Endodermal cell (in vitro differentiated cells): ENCODE data around the gene SIGLEC15. TPM values are rescaled to one million over a fixed set of nuclear protein-coding genes. Genes with fewer than 3 reads are reported as not detected.

Source experiments
- DNase-seq: peaks from one replicate; pipeline ENCODE4 v3.0.0-alpha.2; 2017
- H3K27ac ChIP-seq: 2 replicates; pipeline ENCODE4 v1.5.1; 2013; ENCODE audit warnings: mild to moderate bottlenecking, low read depth, low read length, moderate library complexity
- H3K27me3 ChIP-seq: 2 replicates; pipeline ENCODE4 v1.6.1; 2013; ENCODE audit warnings: mild to moderate bottlenecking, low read length, moderate library complexity; ENCODE audit not compliant: insufficient read depth, control insufficient read depth, poor library complexity, severe bottlenecking
- H3K36me3 ChIP-seq: 2 replicates; pipeline ENCODE4 v1.7.0; 2013; ENCODE audit warnings: mild to moderate bottlenecking, low read length, moderate library complexity; ENCODE audit not compliant: control insufficient read depth, insufficient read depth
- H3K4me1 ChIP-seq: one replicate; pipeline ENCODE4 v1.7.0; 2013; ENCODE audit warnings: low read length; ENCODE audit not compliant: control insufficient read depth, insufficient read depth
- H3K4me3 ChIP-seq: 2 replicates; pipeline ENCODE4 v1.5.1; 2013; ENCODE audit warnings: mild to moderate bottlenecking, low read length, moderate library complexity
- H3K9ac ChIP-seq: 2 replicates; pipeline ENCODE4 v1.6.1; 2013; ENCODE audit warnings: mild to moderate bottlenecking, low read length, moderate library complexity; ENCODE audit not compliant: poor library complexity, severe bottlenecking; ENCODE audit errors: extremely low read depth
- H3K9me3 ChIP-seq: 2 replicates; pipeline ENCODE4 v1.6.1; 2013; ENCODE audit warnings: mild to moderate bottlenecking, low read length, moderate library complexity; ENCODE audit not compliant: control insufficient read depth
- H3K27ac Mint-ChIP-seq: 2 replicates; pipeline ENCODE4 v1.8.0; 2020; ENCODE audit warnings: mixed read lengths
- H3K27me3 Mint-ChIP-seq: 2 replicates; pipeline ENCODE4 v1.8.0; 2021; ENCODE audit warnings: mild to moderate bottlenecking, mixed read lengths; ENCODE audit not compliant: insufficient read depth
- H3K36me3 Mint-ChIP-seq: 2 replicates; pipeline ENCODE4 v1.8.0; 2020; ENCODE audit warnings: low read depth, mixed read lengths
- H3K4me1 Mint-ChIP-seq: 2 replicates; pipeline ENCODE4 v1.8.0; 2020; ENCODE audit warnings: mixed read lengths
- H3K4me3 Mint-ChIP-seq: 2 replicates; pipeline ENCODE4 v1.8.0; 2020; ENCODE audit warnings: mild to moderate bottlenecking, moderate library complexity, mixed read lengths
- H3K9me3 Mint-ChIP-seq: 2 replicates; pipeline ENCODE4 v1.8.0; 2020; ENCODE audit warnings: mild to moderate bottlenecking, mixed read lengths
- WGBS, 2 experiments: methylation state at CpG; one replicate each; pipeline versions ENCODE4 v1.1.5 to v1.1.7; 2013; ENCODE audit warnings: missing lambda C conversion rate in 2 of 2, mixed read lengths in 1 of 2; ENCODE audit not compliant: insufficient coverage in 1 of 2, insufficient read length in 1 of 2; 5-methylcytosine and 5-hydroxymethylcytosine counted together
- total RNA-seq, 2 donors: library from RNA; stranded (reverse); fragmentation: NEBNext Ultra II Directional in 1 of 2; extraction: Animal tissue kit (Norgen Biotek cat#: 25700) in 1 of 2; gene quantifications; 2 replicates in 1 of 2; 3 replicates in 1 of 2; pipeline ENCODE4 v1.2.1, GENCODE V29; 2021
- TF ChIP-seq, protein P1 (sequence below): fragments of 200-600 bp; sonication (generic); conservative IDR thresholded peaks from 2 replicates; pipeline ENCODE4 v1.5.0; 2021; ENCODE audit warnings: antibody characterized with exemption, mild to moderate bottlenecking

The SIGLEC15 gene
- total RNA-seq, 2 donors from 2014 or later, result not detected

GRCh38 chr18:45841060-45841764 lies 15.7 kb downstream of the SIGLEC15 start:
- DNase-seq, result no peak
- 80 to 86% methylated on average over 13 to 17 of the region's 17 CpGs for WGBS, 2 experiments
- Mint-ChIP-seq H3K4me1 (peaks cover 9% of the 10 kb centered on the region), H3K9me3 (peaks cover 1% of the 10 kb centered on the region), H3K27ac (no peak overlapping the region), H3K27me3 (peaks cover 31% of the 10 kb centered on the region), H3K4me3 (no peak overlapping the region), H3K36me3 (no peaks in the 10 kb centered on the region)
- no peaks in the 10 kb centered on the region for H3K9me3 ChIP-seq
- H3K27me3 ChIP-seq, result peaks cover 26% of the 10 kb centered on the region
- no peaks in the 10 kb centered on the region for H3K36me3 ChIP-seq
- H3K4me3 ChIP-seq, result no peak overlapping the region
- H3K9ac ChIP-seq, result no peak overlapping the region
- no peak overlapping the region for H3K27ac ChIP-seq
- peaks cover 4% of the 10 kb centered on the region for H3K4me1 ChIP-seq
- TF ChIP-seq, protein P1, sequence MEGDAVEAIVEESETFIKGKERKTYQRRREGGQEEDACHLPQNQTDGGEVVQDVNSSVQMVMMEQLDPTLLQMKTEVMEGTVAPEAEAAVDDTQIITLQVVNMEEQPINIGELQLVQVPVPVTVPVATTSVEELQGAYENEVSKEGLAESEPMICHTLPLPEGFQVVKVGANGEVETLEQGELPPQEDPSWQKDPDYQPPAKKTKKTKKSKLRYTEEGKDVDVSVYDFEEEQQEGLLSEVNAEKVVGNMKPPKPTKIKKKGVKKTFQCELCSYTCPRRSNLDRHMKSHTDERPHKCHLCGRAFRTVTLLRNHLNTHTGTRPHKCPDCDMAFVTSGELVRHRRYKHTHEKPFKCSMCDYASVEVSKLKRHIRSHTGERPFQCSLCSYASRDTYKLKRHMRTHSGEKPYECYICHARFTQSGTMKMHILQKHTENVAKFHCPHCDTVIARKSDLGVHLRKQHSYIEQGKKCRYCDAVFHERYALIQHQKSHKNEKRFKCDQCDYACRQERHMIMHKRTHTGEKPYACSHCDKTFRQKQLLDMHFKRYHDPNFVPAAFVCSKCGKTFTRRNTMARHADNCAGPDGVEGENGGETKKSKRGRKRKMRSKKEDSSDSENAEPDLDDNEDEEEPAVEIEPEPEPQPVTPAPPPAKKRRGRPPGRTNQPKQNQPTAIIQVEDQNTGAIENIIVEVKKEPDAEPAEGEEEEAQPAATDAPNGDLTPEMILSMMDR, result no peak

DNA sequence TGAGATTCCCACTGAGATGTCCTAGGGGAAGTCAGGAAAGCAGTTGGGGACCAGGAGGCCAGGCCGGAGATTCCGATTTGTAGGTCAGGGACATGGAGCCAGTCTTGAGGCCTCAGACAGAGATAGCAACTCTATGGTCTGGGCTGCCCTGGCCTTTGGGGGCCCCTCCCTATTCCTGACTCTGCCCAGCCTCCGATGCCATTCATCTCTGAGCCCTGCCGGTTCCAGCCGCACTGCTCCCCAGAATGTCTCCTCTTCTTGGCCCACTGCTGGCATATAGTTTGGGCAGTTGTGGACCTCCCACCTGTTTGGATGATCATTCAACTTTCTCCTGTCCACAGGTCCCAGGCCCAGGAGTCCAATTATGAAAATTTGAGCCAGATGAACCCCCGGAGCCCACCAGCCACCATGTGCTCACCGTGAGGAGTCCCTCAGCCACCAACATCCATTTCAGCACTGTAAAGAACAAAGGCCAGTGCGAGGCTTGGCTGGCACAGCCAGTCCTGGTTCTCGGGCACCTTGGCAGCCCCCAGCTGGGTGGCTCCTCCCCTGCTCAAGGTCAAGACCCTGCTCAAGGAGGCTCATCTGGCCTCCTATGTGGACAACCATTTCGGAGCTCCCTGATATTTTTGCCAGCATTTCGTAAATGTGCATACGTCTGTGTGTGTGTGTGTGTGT lies 16.4 kb downstream of the SIGLEC15 start:
- H3K27me3 ChIP-seq, result peaks cover 19% of the 10 kb centered on the region
- Mint-ChIP-seq H3K27me3 (peaks cover 24% of the 10 kb centered on the region), H3K27ac (no peak overlapping the region), H3K4me1 (peaks cover 9% of the 10 kb centered on the region), H3K36me3 (no peaks in the 10 kb centered on the region), H3K9me3 (peaks cover 1% of the 10 kb centered on the region), H3K4me3 (no peak overlapping the region)
- TF ChIP-seq, protein P1, result no peak
- no peak overlapping the region for H3K4me3 ChIP-seq
- WGBS, 2 experiments, result 93 to 95% methylated on average over 9 to 12 of the region's 12 CpGs
- no peak for DNase-seq
- no peaks in the 10 kb centered on the region for H3K9me3 ChIP-seq
- no peak overlapping the region for H3K27ac ChIP-seq
- peaks cover 4% of the 10 kb centered on the region for H3K4me1 ChIP-seq
- no peaks in the 10 kb centered on the region for H3K36me3 ChIP-seq
- H3K9ac ChIP-seq, result no peak overlapping the region

DNA sequence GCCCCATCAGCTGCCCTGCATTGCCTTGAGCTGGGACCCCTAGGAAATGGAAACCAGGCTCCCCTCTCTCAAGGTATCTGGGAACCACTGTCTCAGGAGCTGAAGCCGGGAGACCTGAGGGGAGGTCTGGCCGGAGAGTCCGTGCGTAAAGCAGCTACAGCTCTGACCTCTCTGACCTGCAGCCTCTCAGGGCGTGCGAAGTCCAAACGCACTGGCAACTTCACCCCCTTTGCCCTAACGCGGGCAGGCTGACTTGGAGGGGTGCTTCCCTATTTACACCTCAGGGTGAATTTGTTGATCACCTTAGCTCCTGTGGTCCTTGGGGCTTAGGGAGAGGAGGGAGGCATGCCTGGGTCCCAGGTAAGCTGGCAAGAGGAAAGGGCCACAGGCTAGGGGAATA lies 17.5 kb downstream of the SIGLEC15 start:
- Histone ChIP-seq H3K36me3 (no peaks in the 10 kb centered on the region), H3K27me3 (peaks cover 8% of the 10 kb centered on the region), H3K4me3 (no peak overlapping the region), H3K4me1 (peaks cover 4% of the 10 kb centered on the region), H3K27ac (no peak overlapping the region), H3K9ac (no peak overlapping the region), H3K9me3 (no peaks in the 10 kb centered on the region)
- H3K9me3 Mint-ChIP-seq, result peaks cover 1% of the 10 kb centered on the region
- H3K27me3 Mint-ChIP-seq, result peaks cover 16% of the 10 kb centered on the region
- no peaks in the 10 kb centered on the region for H3K36me3 Mint-ChIP-seq
- H3K4me3 Mint-ChIP-seq, result no peak overlapping the region
- TF ChIP-seq, protein P1, result no peak
- DNase-seq, result no peak
- H3K27ac Mint-ChIP-seq, result no peak overlapping the region
- peaks cover 9% of the 10 kb centered on the region for H3K4me1 Mint-ChIP-seq
- WGBS, 2 experiments, result 91% methylated on average over 9 of the region's 9 CpGs; no CpG with 5 or more reads in 1 of the 2 experiments
